Endothelial cell of umbilical vein (primary cell): Measurements from ENCODE around the gene NOTCH1.
A peak's percentile ranks its signal among the peaks of the same experiment; 100 is the strongest.

ENCODE experiments used
- EZH2 ChIP-seq: IDR thresholded peaks from 2 replicates; pipeline ENCODE4 v1.6.1; 2012; ENCODE audit warnings: borderline replicate concordance, low read depth, mild to moderate bottlenecking, moderate library complexity, low read length, inconsistent platforms; ENCODE audit not compliant: severe bottlenecking
- JUN ChIP-seq: IDR thresholded peaks from 2 replicates; pipeline ENCODE4 v1.6.1; 2011; ENCODE audit warnings: borderline replicate concordance, low read depth; ENCODE audit not compliant: insufficient read length, insufficient read depth
- MYC ChIP-seq: IDR thresholded peaks from one replicate; pipeline ENCODE4 v1.6.1; 2011; ENCODE audit warnings: mild to moderate bottlenecking, low read depth, low read length
- POLR2A ChIP-seq: IDR thresholded peaks from 2 replicates; pipeline ENCODE4 v1.6.1; 2012; ENCODE audit warnings: low read depth, mild to moderate bottlenecking, control low read depth, low read length
- POLR2AphosphoS5 ChIP-seq: IDR thresholded peaks from 2 replicates; pipeline ENCODE4 v1.6.1; 2012; ENCODE audit warnings: low read depth, mild to moderate bottlenecking, control low read depth, low read length, moderate library complexity; ENCODE audit not compliant: insufficient read depth
- TF ChIP-seq, protein P1 (sequence below), 2 donors: IDR thresholded peaks; 1 replicate in 1 of 2; 2 replicates in 1 of 2; pipeline ENCODE4 v1.5.1; 2011; ENCODE audit warnings: low read length in 2 of 2, mild to moderate bottlenecking in 2 of 2, moderate library complexity in 2 of 2, control low read depth in 1 of 2, inconsistent platforms in 1 of 2, low read depth in 1 of 2; ENCODE audit not compliant: insufficient read depth in 1 of 2; ENCODE audit errors: extremely low read depth in 1 of 2
- TF ChIP-seq, protein P2 (sequence below): IDR thresholded peaks from 2 replicates; pipeline ENCODE4 v1.6.1; 2011; ENCODE audit not compliant: insufficient read depth, insufficient read length

DNA sequence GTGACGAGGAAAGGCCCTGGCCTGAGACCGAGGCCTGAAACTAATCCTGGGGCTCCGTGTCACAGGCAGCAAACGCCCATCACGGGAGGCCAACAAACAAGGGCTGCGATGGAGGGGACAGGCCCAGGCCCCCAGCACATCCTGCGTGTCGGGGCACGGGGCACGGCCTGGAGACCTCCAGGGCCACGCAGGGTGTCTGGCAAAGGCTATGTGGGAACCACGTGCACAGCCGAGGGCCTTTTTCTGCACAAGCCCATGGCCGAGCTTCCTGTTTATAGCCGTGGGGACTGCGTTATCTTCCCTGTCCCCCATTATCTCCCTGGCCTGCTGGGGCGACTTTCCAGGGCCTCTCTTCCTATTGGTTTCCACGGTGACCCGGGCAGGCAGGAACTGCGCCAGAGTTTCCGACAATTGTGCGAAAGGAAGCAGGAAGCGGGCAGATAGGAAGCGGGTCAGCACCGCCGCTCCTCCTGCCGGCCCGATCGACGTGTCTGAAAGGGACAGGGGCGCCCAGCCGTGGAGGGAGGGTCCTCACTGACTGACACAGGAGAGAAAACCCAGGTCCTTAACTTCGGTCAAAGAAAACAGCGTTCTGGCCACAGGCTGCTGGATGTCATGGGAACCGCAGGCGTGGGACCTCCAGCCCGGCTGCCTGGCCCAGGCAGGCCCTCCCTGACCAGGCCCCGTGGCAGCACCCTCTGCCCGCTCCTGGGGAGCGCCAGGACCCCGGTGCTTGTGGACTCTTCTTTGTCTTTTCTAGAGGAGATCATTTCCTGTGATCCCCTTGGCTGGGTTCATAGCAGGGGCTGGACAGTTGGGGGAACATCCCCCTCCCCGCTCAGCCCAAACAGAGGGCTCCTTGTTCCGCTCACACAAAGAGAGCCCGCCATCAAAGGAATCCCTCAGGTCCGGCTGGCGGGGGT lies 33.9 kb downstream of the NOTCH1 start:
- TF ChIP-seq POLR2A (peak; percentile 49), EZH2 (no peak), POLR2AphosphoS5 (peak; percentile 90), JUN (no peak), MYC (peak; percentile 92)
- TF ChIP-seq, protein P1, sequence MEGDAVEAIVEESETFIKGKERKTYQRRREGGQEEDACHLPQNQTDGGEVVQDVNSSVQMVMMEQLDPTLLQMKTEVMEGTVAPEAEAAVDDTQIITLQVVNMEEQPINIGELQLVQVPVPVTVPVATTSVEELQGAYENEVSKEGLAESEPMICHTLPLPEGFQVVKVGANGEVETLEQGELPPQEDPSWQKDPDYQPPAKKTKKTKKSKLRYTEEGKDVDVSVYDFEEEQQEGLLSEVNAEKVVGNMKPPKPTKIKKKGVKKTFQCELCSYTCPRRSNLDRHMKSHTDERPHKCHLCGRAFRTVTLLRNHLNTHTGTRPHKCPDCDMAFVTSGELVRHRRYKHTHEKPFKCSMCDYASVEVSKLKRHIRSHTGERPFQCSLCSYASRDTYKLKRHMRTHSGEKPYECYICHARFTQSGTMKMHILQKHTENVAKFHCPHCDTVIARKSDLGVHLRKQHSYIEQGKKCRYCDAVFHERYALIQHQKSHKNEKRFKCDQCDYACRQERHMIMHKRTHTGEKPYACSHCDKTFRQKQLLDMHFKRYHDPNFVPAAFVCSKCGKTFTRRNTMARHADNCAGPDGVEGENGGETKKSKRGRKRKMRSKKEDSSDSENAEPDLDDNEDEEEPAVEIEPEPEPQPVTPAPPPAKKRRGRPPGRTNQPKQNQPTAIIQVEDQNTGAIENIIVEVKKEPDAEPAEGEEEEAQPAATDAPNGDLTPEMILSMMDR (IDR thresholded peaks at IDR 0.05; ENCODE audit: extremely low read depth in 1 of 2, insufficient read depth in 1 of 2, low read depth in 1 of 2, low read length in 2 of 2), result no peak
- TF ChIP-seq, protein P2, sequence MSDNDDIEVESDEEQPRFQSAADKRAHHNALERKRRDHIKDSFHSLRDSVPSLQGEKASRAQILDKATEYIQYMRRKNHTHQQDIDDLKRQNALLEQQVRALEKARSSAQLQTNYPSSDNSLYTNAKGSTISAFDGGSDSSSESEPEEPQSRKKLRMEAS, result peak; percentile 93
